HG02852 (cell line): ENCODE measurements around the gene GRIK3.
"Not testable (repeated sequence)": the region's sequence is repeated elsewhere in the genome, so short reads cannot be mapped to it uniquely, and the experiment has no call there.

Experiments used
- ATAC-seq: cut with Tn5 transposase; IDR thresholded peaks from one replicate; pipeline ENCODE4 v1.9.1; 2021; ENCODE audit warnings: mild to moderate bottlenecking, moderate library complexity; ENCODE audit not compliant: unreplicated experiment

The GRIK3 gene

GRCh38 chr1:36771240-36771639 lies 263.1 kb downstream of the GRIK3 start:
- no peak for ATAC-seq

GRCh38 chr1:36769886-36770830 lies 264.2 kb downstream of the GRIK3 start:
- no peak for ATAC-seq

GRCh38 chr1:36768486-36769178 lies 265.7 kb downstream of the GRIK3 start:
- no peak for ATAC-seq

GRCh38 chr1:36767429-36767828 lies 266.9 kb downstream of the GRIK3 start:
- ATAC-seq = not testable (repeated sequence)

- ATAC-seq = no peak
Measured at GRCh38 chr1:36766481-36766880, 267.8 kb downstream of the GRIK3 start.

GRCh38 chr1:36765785-36766300 lies 268.5 kb downstream of the GRIK3 start:
- ATAC-seq = no peak

- no peak for ATAC-seq
Measured at GRCh38 chr1:36764798-36765197, 269.5 kb downstream of the GRIK3 start.

- no peak for ATAC-seq
Measured at GRCh38 chr1:36763771-36764170, 270.5 kb downstream of the GRIK3 start.

GRCh38 chr1:36762174-36762573 lies 272.1 kb downstream of the GRIK3 start:
- ATAC-seq = no peak

- no peak for ATAC-seq
Measured at GRCh38 chr1:36761113-36761512, 273.2 kb downstream of the GRIK3 start.

- ATAC-seq = no peak
Measured at GRCh38 chr1:36760081-36760480, 274.2 kb downstream of the GRIK3 start.

- no peak for ATAC-seq
Measured at GRCh38 chr1:36759355-36759754, 275.0 kb downstream of the GRIK3 start.

- ATAC-seq = no peak
Measured at GRCh38 chr1:36755303-36756230, 278.7 kb downstream of the GRIK3 start.

- no peak for ATAC-seq
Measured at GRCh38 chr1:36754366-36754765, 279.9 kb downstream of the GRIK3 start.

- ATAC-seq = no peak
Measured at GRCh38 chr1:36753451-36753850, 280.9 kb downstream of the GRIK3 start.

- ATAC-seq = no peak
Measured at GRCh38 chr1:36752891-36753361, 281.4 kb downstream of the GRIK3 start.

- ATAC-seq = no peak
Measured at GRCh38 chr1:36752431-36752830, 281.9 kb downstream of the GRIK3 start.

GRCh38 chr1:36751525-36751924 lies 282.8 kb downstream of the GRIK3 start:
- no peak for ATAC-seq

GRCh38 chr1:36748466-36748865 lies 285.8 kb downstream of the GRIK3 start:
- no peak for ATAC-seq
